ENCODE results near the gene KIF26B. TPM values are rescaled to one million over a fixed set of nuclear protein-coding genes. Genes with fewer than 3 reads are reported as not detected.

Gene KIF26B
- total RNA-seq, 1 experiment from 2014 or later, result 1.2 TPM

DNA sequence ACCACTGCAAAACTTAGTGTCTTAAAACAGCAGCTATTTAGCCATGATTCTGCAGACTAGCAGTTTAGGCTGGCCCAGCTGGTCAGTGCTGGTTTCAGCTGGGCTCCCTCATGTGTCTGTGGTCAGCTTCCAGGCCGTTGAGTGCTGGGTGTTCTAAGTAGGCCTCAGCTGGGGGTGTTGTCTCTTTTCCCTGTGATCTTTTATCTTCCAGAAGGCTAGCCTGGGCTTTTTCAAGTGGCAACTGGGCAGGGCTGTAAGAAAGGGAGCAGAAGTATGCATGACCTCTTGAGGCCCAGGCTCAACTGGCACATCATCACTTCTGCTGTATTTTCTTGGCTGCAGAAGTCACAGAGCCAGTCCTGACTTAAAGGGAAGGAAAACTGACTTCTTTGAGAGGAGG lies 136.1 kb downstream of the KIF26B start (continued):
- TF ChIP-seq, protein P1, sequence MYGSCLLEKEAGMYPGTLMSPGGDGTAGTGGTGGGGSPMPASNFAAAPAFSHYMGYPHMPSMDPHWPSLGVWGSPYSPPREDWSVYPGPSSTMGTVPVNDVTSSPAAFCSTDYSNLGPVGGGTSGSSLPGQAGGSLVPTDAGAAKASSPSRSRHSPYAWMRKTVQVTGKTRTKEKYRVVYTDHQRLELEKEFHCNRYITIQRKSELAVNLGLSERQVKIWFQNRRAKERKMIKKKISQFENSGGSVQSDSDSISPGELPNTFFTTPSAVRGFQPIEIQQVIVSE (CRISPR knock-in tag; IDR thresholded peaks at IDR 0.05; ENCODE audit: borderline replicate concordance), result no peak
- TF ChIP-seq ZNF423 (CRISPR knock-in tag; IDR thresholded peaks at IDR 0.05), result no peak
- TF ChIP-seq ZNF416 (CRISPR knock-in tag; IDR thresholded peaks at IDR 0.05), result no peak

DNA sequence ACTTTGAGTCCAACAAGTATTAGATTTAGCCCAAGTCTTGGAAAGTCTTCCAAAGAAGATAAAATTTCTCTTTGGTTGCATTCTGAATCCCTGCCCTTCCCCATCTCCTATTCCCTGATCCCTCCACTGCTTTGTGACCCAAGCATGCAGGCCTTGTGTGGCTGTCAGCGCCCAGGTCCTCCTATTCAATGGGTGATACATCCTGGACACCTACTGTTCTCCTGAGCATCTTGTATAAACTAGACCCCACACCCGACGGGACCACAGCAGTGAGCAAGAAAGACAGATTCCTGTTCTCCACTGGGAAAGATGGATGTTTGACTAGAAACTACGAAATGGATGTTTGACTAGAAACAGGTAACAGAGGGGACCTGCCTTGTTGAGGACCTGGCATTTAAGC lies 136.6 kb downstream of the KIF26B start:
- no peaks in the 10 kb centered on the region for H3K27me3 Mint-ChIP-seq (ENCODE audit: low read depth)
- H3K4me1 Mint-ChIP-seq, result peaks cover 4% of the 10 kb centered on the region; the same call in 1 of the 2 replicates
- no peak overlapping the region for H3K27ac Mint-ChIP-seq
- DNase-seq (ENCODE audit: low spot score), result no peak
- no peak for TF ChIP-seq SMAD3 (CRISPR knock-in tag; IDR thresholded peaks at IDR 0.05; ENCODE audit: borderline replicate concordance)
- TF ChIP-seq TEAD1 (CRISPR knock-in tag; IDR thresholded peaks at IDR 0.05), result no peak
- H3K9me3 Mint-ChIP-seq, result no peaks in the 10 kb centered on the region
- ATAC-seq, result no peak
- CTCF ChIA-PET, result no interaction called here
- no peak overlapping the region for H3K4me3 Mint-ChIP-seq
- POLR2A ChIA-PET, result no interaction called here
- no peaks in the 10 kb centered on the region for H3K36me3 Mint-ChIP-seq

DNA sequence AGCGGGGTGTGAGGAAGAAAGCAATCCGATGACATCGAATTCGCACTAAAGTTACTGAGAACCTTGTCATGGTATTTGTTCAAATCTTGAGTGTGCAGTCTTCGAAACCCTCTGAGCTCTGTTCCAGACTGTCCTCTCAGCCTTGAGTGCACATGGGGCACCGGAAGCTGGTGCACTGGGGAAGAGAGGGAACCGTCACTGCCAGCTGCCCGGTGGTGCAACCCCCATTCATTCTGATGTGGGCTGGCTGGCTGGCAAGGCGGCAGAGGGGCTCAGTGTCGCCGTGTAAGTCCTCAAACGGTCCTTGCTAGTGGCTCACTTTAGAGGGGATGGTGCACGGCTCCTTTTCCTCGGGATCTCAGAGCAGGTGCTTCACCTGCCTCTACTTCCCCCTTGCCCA lies 137.4 kb downstream of the KIF26B start:
- peaks cover 4% of the 10 kb centered on the region; the same call in 1 of the 2 replicates for H3K4me1 Mint-ChIP-seq
- ChIA-PET POLR2A (no interaction called here), CTCF (no interaction called here)
- no peaks in the 10 kb centered on the region for H3K36me3 Mint-ChIP-seq
- TF ChIP-seq, protein P2, sequence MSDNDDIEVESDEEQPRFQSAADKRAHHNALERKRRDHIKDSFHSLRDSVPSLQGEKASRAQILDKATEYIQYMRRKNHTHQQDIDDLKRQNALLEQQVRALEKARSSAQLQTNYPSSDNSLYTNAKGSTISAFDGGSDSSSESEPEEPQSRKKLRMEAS (CRISPR knock-in tag; IDR thresholded peaks at IDR 0.05), result no peak
- TF ChIP-seq, protein P3, sequence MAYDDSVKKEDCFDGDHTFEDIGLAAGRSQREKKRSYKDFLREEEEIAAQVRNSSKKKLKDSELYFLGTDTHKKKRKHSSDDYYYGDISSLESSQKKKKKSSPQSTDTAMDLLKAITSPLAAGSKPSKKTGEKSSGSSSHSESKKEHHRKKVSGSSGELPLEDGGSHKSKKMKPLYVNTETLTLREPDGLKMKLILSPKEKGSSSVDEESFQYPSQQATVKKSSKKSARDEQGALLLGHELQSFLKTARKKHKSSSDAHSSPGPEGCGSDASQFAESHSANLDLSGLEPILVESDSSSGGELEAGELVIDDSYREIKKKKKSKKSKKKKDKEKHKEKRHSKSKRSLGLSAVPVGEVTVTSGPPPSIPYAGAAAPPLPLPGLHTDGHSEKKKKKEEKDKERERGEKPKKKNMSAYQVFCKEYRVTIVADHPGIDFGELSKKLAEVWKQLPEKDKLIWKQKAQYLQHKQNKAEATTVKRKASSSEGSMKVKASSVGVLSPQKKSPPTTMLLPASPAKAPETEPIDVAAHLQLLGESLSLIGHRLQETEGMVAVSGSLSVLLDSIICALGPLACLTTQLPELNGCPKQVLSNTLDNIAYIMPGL (CRISPR knock-in tag; IDR thresholded peaks at IDR 0.05), result no peak
- TF ChIP-seq NFE2L1 (CRISPR knock-in tag; IDR thresholded peaks at IDR 0.05) (no peak), ZNF671 (CRISPR knock-in tag; IDR thresholded peaks at IDR 0.05) (no peak), ZNF121 (CRISPR knock-in tag; IDR thresholded peaks at IDR 0.05) (no peak)
- TF ChIP-seq, protein P4, sequence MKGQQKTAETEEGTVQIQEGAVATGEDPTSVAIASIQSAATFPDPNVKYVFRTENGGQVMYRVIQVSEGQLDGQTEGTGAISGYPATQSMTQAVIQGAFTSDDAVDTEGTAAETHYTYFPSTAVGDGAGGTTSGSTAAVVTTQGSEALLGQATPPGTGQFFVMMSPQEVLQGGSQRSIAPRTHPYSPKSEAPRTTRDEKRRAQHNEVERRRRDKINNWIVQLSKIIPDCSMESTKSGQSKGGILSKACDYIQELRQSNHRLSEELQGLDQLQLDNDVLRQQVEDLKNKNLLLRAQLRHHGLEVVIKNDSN (CRISPR knock-in tag; IDR thresholded peaks at IDR 0.05), result no peak
- TF ChIP-seq, protein P5, sequence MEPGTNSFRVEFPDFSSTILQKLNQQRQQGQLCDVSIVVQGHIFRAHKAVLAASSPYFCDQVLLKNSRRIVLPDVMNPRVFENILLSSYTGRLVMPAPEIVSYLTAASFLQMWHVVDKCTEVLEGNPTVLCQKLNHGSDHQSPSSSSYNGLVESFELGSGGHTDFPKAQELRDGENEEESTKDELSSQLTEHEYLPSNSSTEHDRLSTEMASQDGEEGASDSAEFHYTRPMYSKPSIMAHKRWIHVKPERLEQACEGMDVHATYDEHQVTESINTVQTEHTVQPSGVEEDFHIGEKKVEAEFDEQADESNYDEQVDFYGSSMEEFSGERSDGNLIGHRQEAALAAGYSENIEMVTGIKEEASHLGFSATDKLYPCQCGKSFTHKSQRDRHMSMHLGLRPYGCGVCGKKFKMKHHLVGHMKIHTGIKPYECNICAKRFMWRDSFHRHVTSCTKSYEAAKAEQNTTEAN (CRISPR knock-in tag; IDR thresholded peaks at IDR 0.05), result no peak
- TF ChIP-seq, protein P6, sequence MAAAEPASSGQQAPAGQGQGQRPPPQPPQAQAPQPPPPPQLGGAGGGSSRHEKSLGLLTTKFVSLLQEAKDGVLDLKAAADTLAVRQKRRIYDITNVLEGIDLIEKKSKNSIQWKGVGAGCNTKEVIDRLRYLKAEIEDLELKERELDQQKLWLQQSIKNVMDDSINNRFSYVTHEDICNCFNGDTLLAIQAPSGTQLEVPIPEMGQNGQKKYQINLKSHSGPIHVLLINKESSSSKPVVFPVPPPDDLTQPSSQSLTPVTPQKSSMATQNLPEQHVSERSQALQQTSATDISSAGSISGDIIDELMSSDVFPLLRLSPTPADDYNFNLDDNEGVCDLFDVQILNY (CRISPR knock-in tag; IDR thresholded peaks at IDR 0.05), result no peak
- no peak for ATAC-seq
- H3K27me3 Mint-ChIP-seq (ENCODE audit: low read depth), result no peaks in the 10 kb centered on the region
- no peak overlapping the region for H3K4me3 Mint-ChIP-seq
- no peak for DNase-seq (ENCODE audit: low spot score)
- H3K27ac Mint-ChIP-seq, result no peak overlapping the region
- H3K9me3 Mint-ChIP-seq, result no peaks in the 10 kb centered on the region

DNA sequence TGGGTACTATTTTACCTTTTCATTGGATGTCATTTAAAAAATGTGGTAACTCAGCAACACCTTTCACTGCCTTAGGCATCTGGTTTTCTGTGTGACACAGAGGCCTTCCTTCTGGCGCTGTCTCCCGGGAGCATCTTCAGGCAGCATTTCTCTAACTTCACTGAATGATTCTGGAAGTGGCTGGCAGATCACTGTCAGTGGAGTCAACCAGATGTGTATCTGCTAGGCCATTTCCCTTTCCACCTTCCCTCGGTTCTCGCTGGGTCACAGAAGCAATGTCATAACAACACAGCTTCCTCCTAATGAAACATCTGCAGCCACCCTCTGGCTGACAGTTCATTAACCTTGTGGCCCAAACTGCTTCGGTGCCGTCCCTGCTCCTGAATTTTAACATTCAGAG lies 137.8 kb downstream of the KIF26B start:
- TF ChIP-seq JAZF1 (CRISPR knock-in tag; IDR thresholded peaks at IDR 0.05), result no peak
- no peak for TF ChIP-seq PRRX2 (CRISPR knock-in tag; IDR thresholded peaks at IDR 0.05)
- TF ChIP-seq, protein P7, sequence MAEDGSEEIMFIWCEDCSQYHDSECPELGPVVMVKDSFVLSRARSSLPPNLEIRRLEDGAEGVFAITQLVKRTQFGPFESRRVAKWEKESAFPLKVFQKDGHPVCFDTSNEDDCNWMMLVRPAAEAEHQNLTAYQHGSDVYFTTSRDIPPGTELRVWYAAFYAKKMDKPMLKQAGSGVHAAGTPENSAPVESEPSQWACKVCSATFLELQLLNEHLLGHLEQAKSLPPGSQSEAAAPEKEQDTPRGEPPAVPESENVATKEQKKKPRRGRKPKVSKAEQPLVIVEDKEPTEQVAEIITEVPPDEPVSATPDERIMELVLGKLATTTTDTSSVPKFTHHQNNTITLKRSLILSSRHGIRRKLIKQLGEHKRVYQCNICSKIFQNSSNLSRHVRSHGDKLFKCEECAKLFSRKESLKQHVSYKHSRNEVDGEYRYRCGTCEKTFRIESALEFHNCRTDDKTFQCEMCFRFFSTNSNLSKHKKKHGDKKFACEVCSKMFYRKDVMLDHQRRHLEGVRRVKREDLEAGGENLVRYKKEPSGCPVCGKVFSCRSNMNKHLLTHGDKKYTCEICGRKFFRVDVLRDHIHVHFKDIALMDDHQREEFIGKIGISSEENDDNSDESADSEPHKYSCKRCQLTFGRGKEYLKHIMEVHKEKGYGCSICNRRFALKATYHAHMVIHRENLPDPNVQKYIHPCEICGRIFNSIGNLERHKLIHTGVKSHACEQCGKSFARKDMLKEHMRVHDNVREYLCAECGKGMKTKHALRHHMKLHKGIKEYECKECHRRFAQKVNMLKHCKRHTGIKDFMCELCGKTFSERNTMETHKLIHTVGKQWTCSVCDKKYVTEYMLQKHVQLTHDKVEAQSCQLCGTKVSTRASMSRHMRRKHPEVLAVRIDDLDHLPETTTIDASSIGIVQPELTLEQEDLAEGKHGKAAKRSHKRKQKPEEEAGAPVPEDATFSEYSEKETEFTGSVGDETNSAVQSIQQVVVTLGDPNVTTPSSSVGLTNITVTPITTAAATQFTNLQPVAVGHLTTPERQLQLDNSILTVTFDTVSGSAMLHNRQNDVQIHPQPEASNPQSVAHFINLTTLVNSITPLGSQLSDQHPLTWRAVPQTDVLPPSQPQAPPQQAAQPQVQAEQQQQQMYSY (CRISPR knock-in tag; IDR thresholded peaks at IDR 0.05), result no peak
- CTCF ChIA-PET, result no interaction called here
- DNase-seq (ENCODE audit: low spot score), result no peak
- no peak for ATAC-seq
- H3K36me3 Mint-ChIP-seq, result no peaks in the 10 kb centered on the region
- no peaks in the 10 kb centered on the region for H3K27me3 Mint-ChIP-seq (ENCODE audit: low read depth)
- H3K9me3 Mint-ChIP-seq, result no peaks in the 10 kb centered on the region
- H3K4me1 Mint-ChIP-seq, result peaks cover 4% of the 10 kb centered on the region; the same call in 1 of the 2 replicates
- POLR2A ChIA-PET, result no interaction called here
- no peak overlapping the region for H3K4me3 Mint-ChIP-seq
- H3K27ac Mint-ChIP-seq, result no peak overlapping the region
